HFF-Myc (cell line): Measurements from ENCODE around the gene MROH2B.

Experiments
- DNase-seq: peaks from one replicate; pipeline ENCODE4 v3.0.0-alpha.2; 2011; ENCODE audit warnings: low read depth; ENCODE audit errors: extremely low read depth
- H3K4me3 ChIP-seq: replicated peaks from 2 replicates; pipeline ENCODE4 v1.5.1; 2011; ENCODE audit warnings: low read depth, mild to moderate bottlenecking, control low read depth, low read length
- TF ChIP-seq, protein P1 (sequence below): IDR thresholded peaks from 2 replicates; pipeline ENCODE4 v1.5.1; 2012; ENCODE audit warnings: mild to moderate bottlenecking, low read depth, low read length, control low read depth; ENCODE audit errors: missing control alignments

The MROH2B gene

DNA sequence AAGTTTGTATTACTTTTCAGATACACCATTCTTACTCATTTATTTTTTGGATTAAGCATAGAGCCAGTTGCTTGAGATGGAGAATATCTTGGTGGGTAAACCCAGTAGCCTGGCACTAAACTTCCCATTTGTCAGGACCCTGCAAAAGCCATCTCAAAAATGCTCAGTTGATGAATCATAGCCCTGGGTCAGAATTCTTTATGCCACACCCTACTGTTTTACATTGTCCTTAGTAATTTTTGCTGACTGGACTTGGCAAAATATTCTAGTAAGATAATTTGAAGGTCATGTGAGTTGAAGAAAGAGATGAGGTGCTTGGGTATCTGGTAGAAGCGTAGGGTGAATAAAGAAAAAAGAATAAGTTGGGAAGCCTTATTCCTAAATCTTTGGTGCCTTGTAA is 111.1 kb downstream of the MROH2B start:
- DNase-seq: no peak
- H3K4me3 ChIP-seq: no peak overlapping the region
- TF ChIP-seq, protein P1, sequence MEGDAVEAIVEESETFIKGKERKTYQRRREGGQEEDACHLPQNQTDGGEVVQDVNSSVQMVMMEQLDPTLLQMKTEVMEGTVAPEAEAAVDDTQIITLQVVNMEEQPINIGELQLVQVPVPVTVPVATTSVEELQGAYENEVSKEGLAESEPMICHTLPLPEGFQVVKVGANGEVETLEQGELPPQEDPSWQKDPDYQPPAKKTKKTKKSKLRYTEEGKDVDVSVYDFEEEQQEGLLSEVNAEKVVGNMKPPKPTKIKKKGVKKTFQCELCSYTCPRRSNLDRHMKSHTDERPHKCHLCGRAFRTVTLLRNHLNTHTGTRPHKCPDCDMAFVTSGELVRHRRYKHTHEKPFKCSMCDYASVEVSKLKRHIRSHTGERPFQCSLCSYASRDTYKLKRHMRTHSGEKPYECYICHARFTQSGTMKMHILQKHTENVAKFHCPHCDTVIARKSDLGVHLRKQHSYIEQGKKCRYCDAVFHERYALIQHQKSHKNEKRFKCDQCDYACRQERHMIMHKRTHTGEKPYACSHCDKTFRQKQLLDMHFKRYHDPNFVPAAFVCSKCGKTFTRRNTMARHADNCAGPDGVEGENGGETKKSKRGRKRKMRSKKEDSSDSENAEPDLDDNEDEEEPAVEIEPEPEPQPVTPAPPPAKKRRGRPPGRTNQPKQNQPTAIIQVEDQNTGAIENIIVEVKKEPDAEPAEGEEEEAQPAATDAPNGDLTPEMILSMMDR: no peak

DNA sequence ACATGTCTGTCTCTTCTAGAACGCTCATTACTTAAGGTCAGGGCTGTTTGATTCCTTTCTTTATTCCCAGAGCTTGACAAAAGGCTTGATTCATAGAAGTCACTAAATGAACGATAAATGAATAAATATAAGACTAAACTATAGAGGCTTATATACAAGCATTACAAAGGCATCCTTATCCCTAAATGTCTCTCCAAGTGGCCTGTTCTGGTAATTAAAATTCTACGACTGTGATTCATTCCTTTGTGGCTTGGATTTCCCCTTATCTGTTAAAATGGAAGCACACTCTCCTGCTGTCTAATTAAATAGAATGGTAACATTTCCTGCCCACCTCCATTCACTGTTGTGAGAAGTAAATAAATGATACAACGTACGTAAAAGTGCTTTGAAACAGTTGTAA is 112.3 kb downstream of the MROH2B start:
- DNase-seq: no peak
- H3K4me3 ChIP-seq: no peak overlapping the region
- TF ChIP-seq, protein P1: no peak

DNA sequence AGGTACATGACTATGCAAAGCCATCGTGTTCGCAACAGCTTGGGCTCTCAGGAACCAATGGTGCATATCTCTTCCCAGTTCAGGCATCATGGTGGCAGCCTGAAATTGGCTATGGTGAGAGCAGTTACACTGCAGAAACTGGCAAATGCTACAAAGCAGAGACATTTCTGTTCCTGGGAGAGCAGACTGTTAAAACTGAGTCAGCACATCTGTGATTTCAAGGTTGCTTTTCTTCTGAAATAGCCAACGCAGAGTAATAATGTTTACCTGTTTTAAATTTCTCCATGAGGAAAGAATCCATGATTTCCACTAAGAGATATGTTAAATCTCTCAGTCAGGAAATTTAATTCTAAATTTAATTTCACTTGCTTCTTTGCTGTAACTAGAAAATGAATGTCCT is 114.1 kb downstream of the MROH2B start:
- TF ChIP-seq, protein P1: no peak
- H3K4me3 ChIP-seq: no peak overlapping the region
- no peak for DNase-seq

DNA sequence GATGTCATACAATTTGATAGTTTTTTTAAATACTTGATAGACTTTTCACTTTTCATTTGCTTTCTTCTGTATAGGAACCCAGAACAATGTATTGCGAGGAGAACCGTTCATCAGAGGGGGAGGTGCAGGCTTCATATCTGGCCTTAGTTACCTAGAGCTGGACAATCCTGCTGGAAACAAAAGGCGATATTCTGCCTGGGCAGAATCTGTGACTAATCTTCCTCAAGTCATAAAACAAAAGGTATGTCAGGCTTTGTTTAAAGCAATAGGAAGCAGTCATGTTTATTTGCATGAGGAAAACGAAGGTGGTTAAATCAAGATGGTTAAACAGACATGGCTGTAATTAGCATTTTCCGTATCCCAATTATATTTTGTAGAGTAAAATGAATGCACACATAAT is 115.8 kb downstream of the MROH2B start:
- no peak overlapping the region for H3K4me3 ChIP-seq
- no peak for DNase-seq
- TF ChIP-seq, protein P1: no peak
